Mononuclear cell (primary cell): ENCODE results near the gene TMEM161A. TPM values are rescaled to one million over a fixed set of nuclear protein-coding genes. Genes with fewer than 3 reads are reported as not detected.
"Not testable (repeated sequence)": the region's sequence is repeated elsewhere in the genome, so short reads cannot be mapped to it uniquely, and the experiment has no call there.

Experiments
- H3K27me3 ChIP-seq: 2 replicates; pipeline ENCODE4 v1.6.0; 2011; ENCODE audit warnings: low read length, control low read depth; ENCODE audit not compliant: insufficient read depth
- H3K4me1 ChIP-seq: 2 replicates; pipeline ENCODE4 v1.5.1; 2011; ENCODE audit warnings: mild to moderate bottlenecking, low read length, control low read depth; ENCODE audit not compliant: insufficient read depth
- H3K4me3 ChIP-seq: 2 replicates; pipeline ENCODE4 v1.5.1; 2011; ENCODE audit warnings: mild to moderate bottlenecking, low read length, moderate library complexity
- H3K9me3 ChIP-seq: 2 replicates; pipeline ENCODE4 v1.5.1; 2011; ENCODE audit warnings: low read depth, mild to moderate bottlenecking, control low read depth, low read length
- total RNA-seq: library from RNA; depleted of rRNA; stranded (reverse); fragments of >200 nt; gene quantifications from one replicate; pipeline ENCODE4 v1.2.3, GENCODE V29; 2012

Gene TMEM161A
- total RNA-seq = 5.5 TPM

DNA sequence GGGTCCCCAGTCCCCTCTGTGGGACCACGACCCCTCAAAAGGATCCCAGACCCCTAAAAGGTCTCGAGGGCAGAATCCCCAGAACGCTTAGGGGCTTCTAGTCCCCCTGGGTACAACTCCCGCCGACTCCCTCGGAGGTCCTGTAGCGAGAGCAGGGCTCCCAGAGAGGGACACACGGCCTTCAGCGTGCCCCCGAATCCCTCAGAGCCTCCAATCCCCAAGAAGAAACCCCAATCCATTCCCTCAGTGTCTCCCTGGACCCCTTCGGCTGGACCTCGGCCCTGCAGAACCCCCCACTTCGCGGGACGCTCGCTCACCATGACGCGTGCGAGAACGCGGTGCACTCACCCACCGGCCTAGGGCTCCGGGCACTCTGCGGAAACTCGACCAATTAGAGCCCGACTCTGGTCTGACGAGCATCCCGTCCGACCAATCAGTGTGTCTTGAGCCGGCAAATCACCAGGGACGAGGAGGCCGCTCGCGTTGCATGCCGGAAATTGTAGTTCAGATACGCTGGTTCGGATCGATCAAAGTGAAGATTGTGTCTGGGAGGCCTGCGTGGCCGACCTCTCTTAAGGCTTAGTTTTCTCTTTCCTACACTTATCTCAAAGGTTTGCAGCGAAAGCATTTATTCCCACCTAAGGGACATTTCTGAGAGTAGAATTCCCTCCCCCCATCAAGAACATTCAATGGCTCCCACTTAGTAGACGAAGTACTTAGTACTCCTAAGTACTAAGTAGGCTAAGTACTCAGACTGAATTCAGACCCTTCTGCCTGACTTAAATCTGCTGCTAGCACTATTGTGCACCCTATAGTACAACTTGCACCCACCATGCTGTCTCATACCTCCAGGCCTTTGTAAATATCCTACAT lies at the start of gene TMEM161A:
TSS of gene TMEM161A (minus strand) at position 370 of the 873 bp plus-strand sequence. CDS start at position 320, 50 bp downstream.
- no peaks in the 10 kb centered on the region for H3K9me3 ChIP-seq
- peak within 1 kb of the TSS; percentile 57 for H3K4me3 ChIP-seq
- no peaks in the 10 kb centered on the region for H3K27me3 ChIP-seq
- peaks cover 19% of the 10 kb centered on the region for H3K4me1 ChIP-seq

GRCh38 chr19:19186742-19187141 lies 48.5 kb upstream of the TMEM161A start:
- Histone ChIP-seq H3K4me1 (peaks cover 40% of the 10 kb centered on the region), H3K4me3 (no peak overlapping the region), H3K9me3 (no peaks in the 10 kb centered on the region), H3K27me3 (no peaks in the 10 kb centered on the region)

GRCh38 chr19:19185853-19186740 lies 47.8 kb upstream of the TMEM161A start:
- Histone ChIP-seq H3K4me1 (peaks cover 36% of the 10 kb centered on the region), H3K4me3 (no peak overlapping the region), H3K27me3 (no peaks in the 10 kb centered on the region), H3K9me3 (no peaks in the 10 kb centered on the region)

DNA sequence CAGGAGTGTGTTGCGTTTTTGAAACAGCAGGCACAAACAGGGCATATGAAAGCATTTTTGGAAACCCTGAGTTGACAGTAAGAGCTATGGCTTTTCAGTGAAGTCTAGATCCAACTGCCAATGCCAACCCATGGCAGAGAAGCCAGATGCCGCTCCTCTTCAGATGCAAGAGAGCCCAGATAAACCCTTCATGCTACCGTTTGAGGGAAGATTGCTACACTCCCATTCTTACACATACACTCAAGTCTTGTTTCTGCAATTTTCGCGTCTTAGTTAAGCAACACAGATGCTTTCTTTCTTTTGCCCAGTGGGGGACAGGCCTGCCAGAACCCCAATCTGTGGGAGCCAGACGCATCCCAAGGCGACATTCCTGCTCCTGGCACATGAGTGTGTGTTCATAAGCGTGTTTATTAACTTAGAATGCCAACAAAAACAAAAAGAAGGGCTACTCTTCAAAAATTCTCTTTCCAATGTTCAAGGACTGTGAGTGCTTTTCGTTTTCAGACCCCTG lies 43.3 kb upstream of the TMEM161A start:
- Histone ChIP-seq H3K4me1 (peaks cover 4% of the 10 kb centered on the region), H3K9me3 (no peaks in the 10 kb centered on the region), H3K4me3 (no peak overlapping the region), H3K27me3 (no peaks in the 10 kb centered on the region)

DNA sequence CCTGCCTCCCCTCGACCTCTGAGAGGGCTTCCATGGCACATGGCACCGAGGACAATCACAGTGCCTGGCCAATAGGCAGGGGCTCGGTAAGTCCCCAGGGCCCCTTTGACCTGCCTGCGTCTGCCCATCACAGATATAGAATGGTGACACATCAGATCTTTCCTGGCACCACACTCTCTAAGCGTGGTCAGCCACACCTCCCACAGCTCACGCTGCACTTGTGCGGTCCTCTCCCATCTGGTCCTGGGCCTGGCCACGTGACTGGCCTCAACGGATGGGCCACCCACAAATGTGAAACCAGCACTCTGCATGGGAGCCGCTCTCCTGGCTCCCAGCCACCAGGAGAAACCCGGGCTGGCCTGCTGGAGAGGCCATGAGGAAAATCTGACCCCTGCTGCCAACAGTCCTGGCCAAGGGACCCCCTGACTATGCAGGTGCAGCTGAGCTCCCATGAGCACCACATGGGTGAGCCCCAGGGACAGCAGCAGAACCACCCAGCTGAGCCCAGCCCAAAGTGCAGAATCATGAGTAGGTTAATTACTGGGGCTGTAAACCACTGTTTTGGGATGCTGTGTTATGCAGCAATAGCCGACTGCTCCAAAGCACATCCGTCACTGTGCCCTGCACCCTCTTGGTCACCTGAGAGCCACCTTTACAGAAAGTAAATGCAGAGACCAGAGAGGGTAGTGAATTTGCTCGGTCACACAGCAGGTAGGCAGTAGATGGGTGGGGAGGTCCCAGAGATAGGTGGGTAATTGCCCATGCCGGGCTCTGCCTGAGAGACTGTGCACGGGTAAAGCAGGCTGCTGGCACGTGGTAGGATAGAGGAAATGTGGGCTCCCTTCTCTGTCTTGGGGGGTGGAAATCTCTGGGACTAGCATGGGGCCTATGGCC lies 41.5 kb upstream of the TMEM161A start:
- Histone ChIP-seq H3K9me3 (no peaks in the 10 kb centered on the region), H3K27me3 (no peaks in the 10 kb centered on the region), H3K4me1 (peaks cover 3% of the 10 kb centered on the region), H3K4me3 (no peak overlapping the region)

- H3K4me1 ChIP-seq = peaks cover 6% of the 10 kb centered on the region
- no peak overlapping the region for H3K4me3 ChIP-seq
- H3K9me3 ChIP-seq = no peaks in the 10 kb centered on the region
- H3K27me3 ChIP-seq = no peaks in the 10 kb centered on the region
Observed at GRCh38 chr19:19176950-19177349, 38.7 kb upstream of the TMEM161A start.

DNA sequence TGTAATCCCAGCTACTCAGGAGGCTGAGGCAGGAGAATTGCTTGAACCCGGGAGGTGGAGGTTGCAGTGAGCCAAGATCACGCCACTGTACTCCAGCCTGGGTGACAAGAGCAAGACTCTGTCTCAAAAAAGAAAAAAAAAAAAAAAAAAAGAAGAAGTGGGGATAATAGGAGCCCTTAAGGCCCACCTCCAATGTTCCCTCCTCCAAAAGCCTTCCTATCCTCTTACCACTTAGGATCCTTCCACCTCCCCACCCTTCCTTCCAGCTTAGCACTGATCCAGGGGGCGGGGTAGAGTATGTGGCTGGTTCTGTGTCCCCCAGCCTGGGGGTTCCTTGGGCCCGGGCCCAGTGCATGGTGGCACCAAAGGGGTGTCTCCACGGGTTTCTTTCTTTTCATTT lies 35.0 kb upstream of the TMEM161A start:
- H3K9me3 ChIP-seq, H3K27me3 ChIP-seq, H3K4me3 ChIP-seq: not testable (repeated sequence)
- H3K4me1 ChIP-seq = peaks cover 16% of the 10 kb centered on the region

DNA sequence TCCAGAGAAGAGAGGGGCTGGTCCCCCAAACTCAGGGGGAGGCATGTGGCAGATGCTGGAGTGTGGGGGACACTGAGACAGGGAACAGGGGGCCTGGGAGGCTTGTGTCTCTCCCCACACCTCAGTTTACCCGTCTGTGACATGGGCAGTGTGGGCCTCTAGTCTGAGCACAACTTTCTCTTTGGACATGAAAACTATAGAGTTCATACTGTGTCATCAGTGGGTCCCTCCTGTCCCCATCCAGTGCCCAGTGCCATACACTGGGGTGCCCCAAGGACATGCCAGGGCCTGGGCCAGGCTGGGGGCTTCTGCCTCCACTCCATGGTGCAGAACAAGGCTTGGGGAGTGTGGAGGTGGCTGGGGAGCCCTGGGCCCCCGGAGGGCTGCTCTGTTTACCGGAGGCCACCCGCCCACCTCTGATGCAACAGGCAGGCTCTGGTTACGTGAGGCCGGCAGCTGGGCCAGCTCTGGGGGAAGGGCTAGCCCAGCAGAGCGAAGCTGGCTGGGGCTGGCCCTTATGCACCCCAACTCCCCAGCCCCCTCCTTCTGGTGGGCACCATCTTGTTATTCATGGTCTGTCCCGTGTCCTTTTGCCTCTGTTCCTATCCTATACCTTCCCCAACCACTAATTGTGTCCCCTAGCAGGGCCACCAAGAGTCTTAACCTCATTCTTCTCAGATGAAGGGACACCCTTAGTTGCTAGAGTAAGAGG lies 33.7 kb upstream of the TMEM161A start:
- Histone ChIP-seq H3K4me3 (no peak overlapping the region), H3K4me1 (peaks cover 16% of the 10 kb centered on the region), H3K9me3 (no peaks in the 10 kb centered on the region), H3K27me3 (no peaks in the 10 kb centered on the region)

DNA sequence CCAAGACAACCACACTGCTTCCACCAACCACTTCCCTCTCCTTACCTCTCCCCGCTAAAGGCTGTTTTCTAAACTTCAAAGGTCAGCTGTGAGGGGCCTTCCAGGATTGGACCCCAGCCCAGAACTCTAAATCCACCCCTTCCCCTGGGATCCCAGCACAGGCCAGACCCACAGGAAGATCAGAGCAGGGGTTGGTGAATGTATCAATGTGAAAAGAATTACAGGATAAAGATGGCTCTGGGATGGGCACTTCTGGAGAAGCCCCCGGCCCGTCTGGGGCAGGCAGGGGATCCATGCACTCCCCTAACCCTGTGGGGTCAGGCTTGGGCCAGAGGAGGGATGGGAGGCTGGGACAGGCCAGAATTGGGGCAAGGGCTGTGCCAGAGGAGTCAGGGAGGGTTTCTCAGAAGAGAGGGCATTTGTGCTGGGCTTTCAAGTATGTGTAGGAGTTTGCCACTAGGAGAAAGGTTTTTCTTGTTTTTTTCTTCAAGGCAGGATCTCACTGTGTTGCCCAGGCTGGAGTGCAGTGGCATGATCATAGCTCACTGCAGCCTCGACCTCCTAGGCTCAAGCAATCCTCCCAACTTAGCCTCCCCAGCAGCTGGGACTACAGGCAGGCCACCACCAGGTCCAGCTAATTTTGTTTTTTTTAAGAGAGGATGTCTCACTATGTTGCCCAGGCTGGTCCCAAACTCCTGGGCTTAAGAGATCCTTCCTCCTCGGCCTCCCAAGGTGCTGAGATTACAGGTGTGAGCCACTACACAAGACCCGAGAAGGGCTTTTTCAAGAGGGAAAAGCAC lies 32.8 kb upstream of the TMEM161A start:
- Histone ChIP-seq H3K27me3 (no peaks in the 10 kb centered on the region), H3K4me1 (peaks cover 16% of the 10 kb centered on the region), H3K4me3 (no peak overlapping the region), H3K9me3 (no peaks in the 10 kb centered on the region)

DNA sequence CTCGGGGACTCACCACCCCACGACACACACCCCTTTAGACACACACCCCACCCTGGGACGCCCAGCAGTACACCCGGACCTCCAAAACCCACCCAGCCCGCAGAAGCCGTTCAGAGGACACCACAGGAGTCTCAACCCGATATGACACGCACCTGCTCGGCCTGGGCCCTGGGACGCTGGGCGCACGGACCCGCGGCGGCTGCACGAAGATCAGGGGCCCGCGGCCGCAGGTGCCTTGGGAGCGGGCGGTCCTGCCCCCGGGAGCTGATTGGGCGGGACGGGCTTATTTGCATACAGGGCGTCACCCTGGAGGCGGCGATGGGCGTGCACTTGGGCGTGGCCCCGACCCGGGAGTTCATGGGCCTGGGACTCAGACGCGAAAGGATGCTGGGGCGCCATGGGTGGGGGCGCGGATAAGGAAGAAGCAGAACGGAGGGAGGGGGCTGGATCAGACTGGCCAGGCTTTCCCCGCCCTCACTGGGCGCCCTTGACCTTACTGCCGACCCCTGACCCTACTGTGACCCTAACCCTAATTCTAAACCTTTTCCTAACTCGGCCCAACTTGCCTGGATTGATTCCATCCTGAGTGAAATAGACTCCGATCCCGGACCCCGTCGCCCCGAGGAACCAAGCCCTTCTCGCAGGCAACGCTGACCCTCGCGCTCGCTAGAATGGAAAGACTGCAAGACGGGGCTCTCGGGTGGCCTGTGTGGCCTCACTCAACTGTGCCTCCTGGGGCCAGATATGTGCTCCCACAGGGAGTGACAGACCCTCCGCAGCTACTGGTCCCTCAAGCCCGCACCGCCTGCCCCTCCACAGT lies 32.0 kb upstream of the TMEM161A start, which contains the start of gene MEF2B:
TSS of gene MEF2B (minus strand) at position 211 of the 820 bp plus-strand sequence. CDS start 19,528 bp downstream, outside the sequence.
- no peaks in the 10 kb centered on the region for H3K9me3 ChIP-seq
- no peak within 1 kb of the TSS for H3K4me3 ChIP-seq
- peaks cover 16% of the 10 kb centered on the region for H3K4me1 ChIP-seq
- no peaks in the 10 kb centered on the region for H3K27me3 ChIP-seq

DNA sequence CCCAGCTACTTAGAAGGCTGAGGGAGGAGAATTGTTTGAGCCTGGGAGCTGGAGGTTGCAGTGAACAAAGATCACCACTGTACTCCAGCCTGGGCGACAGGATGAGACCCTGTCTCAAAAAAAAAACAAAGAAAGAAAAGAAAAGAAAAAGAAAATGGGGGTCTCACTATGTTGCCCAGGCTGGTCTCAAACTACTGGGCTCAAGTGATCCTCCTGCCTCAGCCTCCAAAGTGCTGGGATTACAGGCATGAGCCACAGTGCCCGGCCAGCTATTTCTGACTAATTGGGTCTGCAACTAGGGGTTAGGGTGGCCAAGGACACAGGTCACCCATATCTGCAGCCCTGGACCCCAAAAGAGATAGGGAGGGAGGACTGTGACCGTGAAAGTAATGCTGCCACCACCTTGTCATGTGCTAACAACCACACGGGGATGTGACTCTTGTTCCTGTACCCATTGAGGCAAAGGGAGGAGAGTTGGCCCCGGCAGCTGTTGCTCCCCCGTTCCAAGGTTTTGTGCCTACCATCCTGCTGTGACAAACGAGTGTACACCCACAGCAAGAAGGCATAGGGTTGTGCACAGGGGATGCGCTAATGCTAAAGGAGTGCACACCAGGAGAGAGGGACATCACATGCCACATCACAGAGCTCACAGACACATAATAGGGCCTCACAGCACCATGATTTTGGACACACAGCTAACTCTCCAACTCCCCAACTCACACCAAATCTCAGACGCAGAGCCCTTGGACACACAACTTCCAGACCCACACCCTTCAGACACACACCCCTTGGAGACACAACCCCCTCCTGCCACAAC lies 31.2 kb upstream of the TMEM161A start:
- no peak overlapping the region for H3K4me3 ChIP-seq
- H3K9me3 ChIP-seq = no peaks in the 10 kb centered on the region
- H3K27me3 ChIP-seq = no peaks in the 10 kb centered on the region
- H3K4me1 ChIP-seq = peaks cover 16% of the 10 kb centered on the region

GRCh38 chr19:19167612-19168011 lies 29.3 kb upstream of the TMEM161A start:
- H3K4me3 ChIP-seq = no peak overlapping the region
- H3K27me3 ChIP-seq = no peaks in the 10 kb centered on the region
- no peaks in the 10 kb centered on the region for H3K9me3 ChIP-seq
- H3K4me1 ChIP-seq = peaks cover 16% of the 10 kb centered on the region
